ENCODE data around the gene MLANA.

Gene MLANA

GRCh38 chr9:5871785-5872184 lies 18.9 kb upstream of the MLANA start:
- no peak for TF ChIP-seq CTCF (IDR thresholded peaks at IDR 0.05; ENCODE audit: insufficient read depth, low read length, missing control alignments)
- no peak for DNase-seq (ENCODE audit: low read depth, low spot score)
- ChIA-PET POLR2A (no interaction called here), CTCF (interaction anchor here (1.7 to 10.4 kb wide), 3 partner anchors 10 to 434 kb away, joined by 4 to 69 read pairs (median 6); no protein-coding TSS in a partner anchor)
- no peak overlapping the region for H3K4me3 ChIP-seq (ENCODE audit: low read depth, low read length)

- POLR2A ChIA-PET = no interaction called here
- peak; percentile 4 for DNase-seq (ENCODE audit: low read depth, low spot score)
- no peak overlapping the region for H3K4me3 ChIP-seq (ENCODE audit: low read depth, low read length)
- CTCF ChIA-PET = interaction anchor here (1.7 to 10.4 kb wide), 3 partner anchors 10 to 434 kb away, joined by 4 to 69 read pairs (median 6); no protein-coding TSS in a partner anchor
- TF ChIP-seq CTCF (IDR thresholded peaks at IDR 0.05; ENCODE audit: insufficient read depth, low read length, missing control alignments) = no peak
These were observed 18.2 kb upstream of the MLANA start for GRCh38 chr9:5872511-5872910.

- no peak for TF ChIP-seq CTCF (IDR thresholded peaks at IDR 0.05; ENCODE audit: insufficient read depth, low read length, missing control alignments)
- no peak for DNase-seq (ENCODE audit: low read depth, low spot score)
- POLR2A ChIA-PET = no interaction called here
- CTCF ChIA-PET = interaction anchor here (1.7 to 10.4 kb wide), 2 partner anchors 12 to 40 kb away, joined by 6 to 69 read pairs; partner anchors contain the start of gene ERMP1
- H3K4me3 ChIP-seq (ENCODE audit: low read depth, low read length) = no peak overlapping the region
These were observed 17.2 kb upstream of the MLANA start for GRCh38 chr9:5873439-5873838.

- ChIA-PET CTCF (interaction anchor here (1.7 to 10.4 kb wide), 2 partner anchors 12 to 41 kb away, joined by 6 to 69 read pairs; partner anchors contain the start of gene ERMP1), POLR2A (no interaction called here)
- no peak for TF ChIP-seq CTCF (IDR thresholded peaks at IDR 0.05; ENCODE audit: insufficient read depth, low read length, missing control alignments)
- no peak for DNase-seq (ENCODE audit: low read depth, low spot score)
- H3K4me3 ChIP-seq (ENCODE audit: low read depth, low read length) = no peak overlapping the region
These were observed 16.6 kb upstream of the MLANA start for GRCh38 chr9:5874048-5874447.

- H3K4me3 ChIP-seq (ENCODE audit: low read depth, low read length) = no peak overlapping the region
- DNase-seq (ENCODE audit: low read depth, low spot score) = no peak
- ChIA-PET CTCF (interaction anchor here (10.4 kb wide), 1 partner anchor 10 kb away, joined by 69 read pairs; no protein-coding TSS in a partner anchor), POLR2A (no interaction called here)
- TF ChIP-seq CTCF (IDR thresholded peaks at IDR 0.05; ENCODE audit: insufficient read depth, low read length, missing control alignments) = no peak
These were observed 14.7 kb upstream of the MLANA start for GRCh38 chr9:5876026-5876425.

- DNase-seq (ENCODE audit: low read depth, low spot score) = no peak
- POLR2A ChIA-PET = no interaction called here
- TF ChIP-seq CTCF (IDR thresholded peaks at IDR 0.05; ENCODE audit: insufficient read depth, low read length, missing control alignments) = no peak
- no peak overlapping the region for H3K4me3 ChIP-seq (ENCODE audit: low read depth, low read length)
- CTCF ChIA-PET = interaction anchor here (10.4 kb wide), 1 partner anchor 9 kb away, joined by 69 read pairs; no protein-coding TSS in a partner anchor
These were observed 14.0 kb upstream of the MLANA start for GRCh38 chr9:5876711-5877110.

Measured in AG04449 (cell line).